H1 (cell line): ENCODE measurements around the gene RPLP2. TPM values are rescaled to one million over a fixed set of nuclear protein-coding genes. Genes with fewer than 3 reads are reported as not detected.

Experiments
- CTCF ChIA-PET: fragments of 300-600 bp; sonication (Branson Sonifier 250); formaldehyde crosslinking; loops from one replicate; lab custom pipeline; 2021; ENCODE audit not compliant: partially characterized antibody; lab: Charles Lee
- POLR2A ChIA-PET: fragments of 300-600 bp; sonication (Branson Sonifier 250); formaldehyde crosslinking; loops from one replicate; lab custom pipeline; 2021; ENCODE audit warnings: inconsistent platforms; ENCODE audit not compliant: partially characterized antibody; lab: Charles Lee
- DNase-seq, 2 experiments: peaks; one replicate each; pipeline versions ENCODE4 v3.0.0 to v3.0.0-alpha.2; 2010 to 2022; ENCODE audit warnings: low spot score in 2 of 2, low read depth in 1 of 2, mixed read lengths in 1 of 2
- FAIRE-seq: peaks from 2 replicates; lab custom pipeline; 2011; peaks lifted over from hg19 to GRCh38; lab: Jason Lieb, UNC
- H2AFZ ChIP-seq: 2 replicates; pipeline ENCODE4 v1.8.1; 2012; ENCODE audit warnings: low read length, inconsistent platforms
- H2AK5ac ChIP-seq: 2 replicates; pipeline ENCODE4 v1.6.1; 2013; ENCODE audit warnings: low read depth, low read length
- H2BK120ac ChIP-seq: replicated peaks from 2 replicates; pipeline ENCODE3; 2013; ENCODE audit warnings: low read depth, low read length, inconsistent platforms
- H2BK12ac ChIP-seq: 2 replicates; pipeline ENCODE4 v1.6.1; 2013; ENCODE audit warnings: low read depth, low read length
- H2BK15ac ChIP-seq: 2 replicates; pipeline ENCODE4 v1.6.1; 2013; ENCODE audit warnings: low read length
- H2BK20ac ChIP-seq: 2 replicates; pipeline ENCODE4 v1.6.1; 2013; ENCODE audit warnings: low read length
- H2BK5ac ChIP-seq: 2 replicates; pipeline ENCODE4 v1.6.1; 2013; ENCODE audit warnings: low read depth, low read length
- H3K14ac ChIP-seq: 2 replicates; pipeline ENCODE4 v1.6.1; 2013; ENCODE audit warnings: inconsistent platforms; ENCODE audit not compliant: insufficient read length
- H3K18ac ChIP-seq: 2 replicates; pipeline ENCODE4 v1.6.1; 2013; ENCODE audit warnings: low read length; ENCODE audit errors: extremely low read depth
- H3K23ac ChIP-seq: 2 replicates; pipeline ENCODE4 v1.6.1; 2013; ENCODE audit warnings: inconsistent platforms; ENCODE audit not compliant: insufficient read length
- H3K23me2 ChIP-seq: 2 replicates; pipeline ENCODE4 v1.6.1; 2013; ENCODE audit warnings: low read depth, low read length
- H3K27ac ChIP-seq: 2 replicates; pipeline ENCODE4 v1.6.1; 2011; ENCODE audit warnings: low read depth, low read length, inconsistent platforms
- H3K27me3 ChIP-seq, 4 experiments: replicated peaks in 1 of 4; 1 replicate in 1 of 4; 2 replicates in 3 of 4; pipeline versions ENCODE4 v1.6.1 to v1.8.1; 2011 to 2013; ENCODE audit warnings: low read length in 3 of 4, mild to moderate bottlenecking in 3 of 4, inconsistent platforms in 2 of 4, mixed read lengths in 2 of 4, moderate library complexity in 1 of 4; ENCODE audit not compliant: control insufficient read depth in 3 of 4, insufficient read depth in 3 of 4; ENCODE audit errors: extremely low read depth in 1 of 4
- H3K36me3 ChIP-seq, 4 experiments: 2 replicates each; pipeline versions ENCODE4 v1.6.1 to v1.8.1; 2011 to 2013; ENCODE audit warnings: mild to moderate bottlenecking in 4 of 4, low read length in 3 of 4, moderate library complexity in 2 of 4, control low read depth in 1 of 4, inconsistent platforms in 1 of 4; ENCODE audit not compliant: insufficient read depth in 4 of 4, control insufficient read depth in 2 of 4
- H3K4ac ChIP-seq: replicated peaks from 2 replicates; pipeline ENCODE3; 2013; ENCODE audit warnings: low read length, low read depth, mixed read lengths, inconsistent platforms; ENCODE audit not compliant: insufficient read length
- H3K4me1 ChIP-seq, 4 experiments: replicated peaks in 1 of 4; 1 replicate in 1 of 4; 2 replicates in 3 of 4; pipeline versions ENCODE4 v1.6.1 to v1.8.1; 2011 to 2013; ENCODE audit warnings: low read length in 3 of 4, inconsistent platforms in 2 of 4, mixed read lengths in 1 of 4; ENCODE audit not compliant: insufficient read depth in 4 of 4, control insufficient read depth in 3 of 4
- H3K4me2 ChIP-seq, 2 experiments: 2 replicates each; pipeline versions ENCODE4 v1.6.1 to v1.8.1; 2011 to 2013; ENCODE audit warnings: low read depth in 2 of 2, low read length in 2 of 2, control low read depth in 1 of 2, inconsistent platforms in 1 of 2, mild to moderate bottlenecking in 1 of 2; ENCODE audit not compliant: insufficient read depth in 1 of 2
- H3K4me3 ChIP-seq, 4 experiments: fragments of 200-600, 300-600 bp in 1 of 4; sonication (generic), shearing (Covaris generic), sonication (Bioruptor Twin) in 1 of 4; 2 replicates each; pipeline versions ENCODE4 v1.5.1 to v1.8.1; 2011 to 2016; ENCODE audit warnings: low read length in 4 of 4, low read depth in 3 of 4, control low read depth in 2 of 4, inconsistent platforms in 2 of 4, mild to moderate bottlenecking in 2 of 4, mixed read lengths in 1 of 4, moderate library complexity in 1 of 4; ENCODE audit not compliant: insufficient read depth in 2 of 4; ENCODE audit errors: extremely low read depth in 1 of 4
- H3K56ac ChIP-seq: replicated peaks from 2 replicates; pipeline ENCODE3; 2013; ENCODE audit warnings: low read depth, mild to moderate bottlenecking, mixed read lengths, low read length, inconsistent platforms; ENCODE audit not compliant: insufficient read length
- H3K79me1 ChIP-seq: 2 replicates; pipeline ENCODE4 v1.6.1; 2013; ENCODE audit warnings: low read depth, low read length, control low read depth
- H3K79me2 ChIP-seq, 2 experiments: 2 replicates each; pipeline versions ENCODE4 v1.6.1 to v1.8.1; 2012 to 2013; ENCODE audit warnings: low read length in 2 of 2, mild to moderate bottlenecking in 2 of 2, inconsistent platforms in 1 of 2; ENCODE audit not compliant: insufficient read depth in 2 of 2, control insufficient read depth in 1 of 2
- H3K9ac ChIP-seq, 4 experiments: replicated peaks in 1 of 4; 1 replicate in 1 of 4; 2 replicates in 3 of 4; pipeline versions ENCODE4 v1.6.1 to v1.8.1; 2011 to 2013; ENCODE audit warnings: low read depth in 3 of 4, low read length in 3 of 4, control low read depth in 2 of 4, mild to moderate bottlenecking in 2 of 4, moderate library complexity in 2 of 4, inconsistent platforms in 1 of 4; ENCODE audit errors: extremely low read depth in 1 of 4
- H3K9me3 ChIP-seq, 2 experiments: 2 replicates each; pipeline versions ENCODE4 v1.6.1 to v1.8.1; 2012 to 2013; ENCODE audit warnings: mild to moderate bottlenecking in 2 of 2, moderate library complexity in 2 of 2, control low read depth in 1 of 2, inconsistent platforms in 1 of 2, low read depth in 1 of 2, low read length in 1 of 2, mixed read lengths in 1 of 2; ENCODE audit not compliant: insufficient read depth in 2 of 2
- H4K20me1 ChIP-seq, 2 experiments: replicated peaks in 1 of 2; 2 replicates each; pipeline versions ENCODE3 to v1.8.1; 2011 to 2013; ENCODE audit warnings: inconsistent platforms in 2 of 2, low read length in 2 of 2, mild to moderate bottlenecking in 1 of 2; ENCODE audit not compliant: insufficient read depth in 2 of 2, control insufficient read depth in 1 of 2
- H4K5ac ChIP-seq: 2 replicates; pipeline ENCODE4 v1.6.1; 2013; ENCODE audit warnings: low read length, low read depth, mixed read lengths, inconsistent platforms; ENCODE audit not compliant: insufficient read length
- H4K8ac ChIP-seq: 2 replicates; pipeline ENCODE4 v1.8.0; 2013; ENCODE audit warnings: mild to moderate bottlenecking, moderate library complexity, low read length, inconsistent platforms; ENCODE audit not compliant: insufficient read depth; ENCODE audit errors: extremely low read depth
- H4K91ac ChIP-seq: replicated peaks from 2 replicates; pipeline ENCODE3; 2013; ENCODE audit warnings: low read length, mixed read lengths, inconsistent platforms; ENCODE audit not compliant: insufficient read length
- BRCA1 ChIP-seq: IDR thresholded peaks from 2 replicates; pipeline ENCODE4 v1.6.1; 2012; ENCODE audit warnings: low read depth, low read length, improper control_type of control experiment
- CTBP2 ChIP-seq: IDR thresholded peaks from 2 replicates; pipeline ENCODE4 v1.7.0; 2011; ENCODE audit warnings: borderline replicate concordance, mild to moderate bottlenecking, moderate library complexity, mixed read lengths, low read length; ENCODE audit not compliant: insufficient read depth, insufficient read length
- KDM5A ChIP-seq: fragments of 200-600 bp; IDR thresholded peaks from 2 replicates; pipeline ENCODE4 v1.7.1; 2012; ENCODE audit warnings: mild to moderate bottlenecking, low read length, inconsistent platforms, mixed read lengths
- MAX ChIP-seq: IDR thresholded peaks from 2 replicates; pipeline ENCODE4 v1.6.1; 2012; ENCODE audit warnings: inconsistent platforms
- POLR2AphosphoS5 ChIP-seq: IDR thresholded peaks from 2 replicates; pipeline ENCODE4 v1.6.1; 2011; ENCODE audit warnings: low read depth, low read length
- TCF12 ChIP-seq: IDR thresholded peaks from 2 replicates; pipeline ENCODE4 v1.6.1; 2011; ENCODE audit warnings: low read depth, mild to moderate bottlenecking, low read length
- WGBS, 2 experiments: shearing (Covaris generic) in 1 of 2; methylation state at CpG; one replicate each; pipeline versions ENCODE4 v1.1.6 to v1.1.7; 2013 to 2015; ENCODE audit warnings: low lambda C conversion rate in 2 of 2, mixed read lengths in 2 of 2, inconsistent platforms in 1 of 2, low coverage in 1 of 2, missing lambda C conversion rate in 1 of 2; ENCODE audit not compliant: insufficient replicate concordance in 2 of 2, insufficient coverage in 1 of 2, insufficient read length in 1 of 2; ENCODE audit errors: extremely low coverage in 1 of 2, missing lambda C conversion rate in 1 of 2; 5-methylcytosine and 5-hydroxymethylcytosine counted together
- polyA plus RNA-seq, 7 experiments: library from polyadenylated mRNA; depleted of rRNA in 3 of 7; stranded (reverse) in 5 of 7; unstranded in 2 of 7; fragments of >200 nt in 5 of 7; fragments of 200-250 nt in 2 of 7; gene quantifications; 1 replicate in 5 of 7; 2 replicates in 1 of 7; 4 replicates in 1 of 7; pipeline versions ENCODE4 v1.2.1 to v1.2.3, GENCODE V29; 2011 to 2013; ENCODE audit warnings: missing spikeins in 2 of 7, mixed read lengths in 2 of 7
- total RNA-seq: library from RNA; stranded (reverse); fragmentation: NEBNext Ultra II Directional; extraction: Animal tissue kit (Norgen Biotek cat#: 25700); gene quantifications from 2 replicates; pipeline ENCODE4 v1.2.1, GENCODE V29; 2021

The RPLP2 gene
- total and polyA plus RNA-seq, 2 of the 8 experiments (the other 6 are each of a cell fraction or from before 2014, with no cell fraction given) = 1,789 to 2,106 TPM

GRCh38 chr11:769887-770641, 39.7 kb upstream of the RPLP2 start:
- DNase-seq = no peak
- Histone ChIP-seq H2BK5ac (no peak overlapping the region), H4K20me1 (peaks cover 12 to 33% of the 10 kb centered on the region in 2 experiments), H3K4me1 (peaks cover 0 to 4% (median 0%) of the 10 kb centered on the region in 4 experiments; a peak in 3 of 7 replicates), H3K4ac (no peak overlapping the region), H3K79me2 (peaks cover 1 to 25% of the 10 kb centered on the region in 2 experiments; a peak in 3 of 4 replicates), H3K56ac (no peak overlapping the region), H3K14ac (no peak overlapping the region), H2AK5ac (no peak overlapping the region), H2AFZ (no peak overlapping the region), H3K9me3 (no peaks in the 10 kb centered on the region), H3K4me3 (no peak overlapping the region), H2BK120ac (no peak overlapping the region), H2BK15ac (no peak overlapping the region), H3K4me2 (no peak overlapping the region), H3K36me3 (peaks cover 8 to 29% (median 23%) of the 10 kb centered on the region in 4 experiments; a peak in 7 of 8 replicates), H3K27ac (no peak overlapping the region), H3K27me3 (no peaks in the 10 kb centered on the region), H3K9ac (no peak overlapping the region), H2BK12ac (no peak overlapping the region), H4K8ac (no peak overlapping the region), H3K23me2 (no peaks in the 10 kb centered on the region), H3K18ac (no peak overlapping the region), H4K5ac (no peak overlapping the region), H3K23ac (no peak overlapping the region), H4K91ac (no peak overlapping the region), H2BK20ac (no peak overlapping the region), H3K79me1 (peaks cover 3% of the 10 kb centered on the region; the same call in 1 of the 2 replicates)
- POLR2A ChIA-PET = interaction anchor here (1.2 to 35.3 kb wide), 5 partner anchors 13 to 45 kb away, joined by 3 to 636 read pairs (median 4); partner anchors contain the start of gene TALDO1
- no peak for FAIRE-seq
- CTCF ChIA-PET = interaction anchor here (1.3 to 2.6 kb wide), 5 partner anchors 12 to 44 kb away, joined by 3 to 7 read pairs (median 5); no protein-coding TSS in a partner anchor
- TF ChIP-seq TCF12 (no peak), POLR2AphosphoS5 (no peak), BRCA1 (no peak), CTBP2 (no peak), KDM5A (no peak), MAX (no peak)
- 91% methylated on average over 23 of the region's 23 CpGs; no CpG with 5 or more reads in 1 of the 2 experiments for WGBS, 2 experiments
